ENCODE measurements around the gene RAB11A. TPM values are rescaled to one million over a fixed set of nuclear protein-coding genes. Genes with fewer than 3 reads are reported as not detected.

The RAB11A gene
- total RNA-seq, 6 experiments from 2014 or later, result 50.3 to 110 (median 81.6) TPM

- H3K4me1 ChIP-seq, result peaks cover 0 to 4% (median 0%) of the 10 kb centered on the region in 4 donors
- no peaks in the 10 kb centered on the region for H3K27me3 ChIP-seq
- TF ChIP-seq, protein P1, sequence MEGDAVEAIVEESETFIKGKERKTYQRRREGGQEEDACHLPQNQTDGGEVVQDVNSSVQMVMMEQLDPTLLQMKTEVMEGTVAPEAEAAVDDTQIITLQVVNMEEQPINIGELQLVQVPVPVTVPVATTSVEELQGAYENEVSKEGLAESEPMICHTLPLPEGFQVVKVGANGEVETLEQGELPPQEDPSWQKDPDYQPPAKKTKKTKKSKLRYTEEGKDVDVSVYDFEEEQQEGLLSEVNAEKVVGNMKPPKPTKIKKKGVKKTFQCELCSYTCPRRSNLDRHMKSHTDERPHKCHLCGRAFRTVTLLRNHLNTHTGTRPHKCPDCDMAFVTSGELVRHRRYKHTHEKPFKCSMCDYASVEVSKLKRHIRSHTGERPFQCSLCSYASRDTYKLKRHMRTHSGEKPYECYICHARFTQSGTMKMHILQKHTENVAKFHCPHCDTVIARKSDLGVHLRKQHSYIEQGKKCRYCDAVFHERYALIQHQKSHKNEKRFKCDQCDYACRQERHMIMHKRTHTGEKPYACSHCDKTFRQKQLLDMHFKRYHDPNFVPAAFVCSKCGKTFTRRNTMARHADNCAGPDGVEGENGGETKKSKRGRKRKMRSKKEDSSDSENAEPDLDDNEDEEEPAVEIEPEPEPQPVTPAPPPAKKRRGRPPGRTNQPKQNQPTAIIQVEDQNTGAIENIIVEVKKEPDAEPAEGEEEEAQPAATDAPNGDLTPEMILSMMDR (IDR thresholded peaks at IDR 0.05), result no peak
- no peak for TF ChIP-seq POLR2A (IDR thresholded peaks at IDR 0.05)
- ATAC-seq (no peak), DNase-seq (no peak)
- no peak overlapping the region for H3K27ac ChIP-seq
- WGBS (ENCODE audit: insufficient coverage, low coverage, low lambda C conversion rate, missing lambda C conversion rate), result 100% methylated on average over 4 of the region's 4 CpGs
- intact Hi-C loops (cut with DNase I), result no loop called here
- no peak overlapping the region for H3K4me3 ChIP-seq
- peaks cover 0 to 7% (median 1%) of the 10 kb centered on the region in 4 donors for H3K36me3 ChIP-seq
- H3K9me3 ChIP-seq, result no peaks in the 10 kb centered on the region
Measured at GRCh38 chr15:65908876-65909275, 39.6 kb downstream of the RAB11A start.

DNA sequence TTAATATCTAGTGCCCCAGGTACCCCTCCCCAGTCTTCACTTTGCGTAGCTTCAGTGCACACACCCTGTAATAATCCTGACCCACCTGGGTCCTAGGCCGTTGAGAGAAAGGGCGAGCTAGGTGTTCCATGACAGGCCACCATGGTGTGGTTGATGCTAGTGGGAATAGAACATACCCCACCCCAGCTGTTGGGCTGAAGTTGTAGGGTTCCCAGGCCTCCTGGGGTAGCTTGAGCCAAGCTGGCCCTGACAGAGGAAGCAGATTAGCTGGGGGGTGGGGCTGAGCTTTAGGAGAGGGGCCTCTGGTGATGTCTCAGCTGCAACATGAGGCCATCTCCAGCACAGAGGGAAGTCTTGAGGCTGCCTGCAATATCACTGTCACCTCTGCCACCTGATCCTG lies 40.5 kb downstream of the RAB11A start:
- Histone ChIP-seq H3K36me3 (peaks cover 0 to 7% (median 1%) of the 10 kb centered on the region in 4 donors), H3K4me3 (no peak overlapping the region), H3K9me3 (no peaks in the 10 kb centered on the region), H3K4me1 (no peaks in the 10 kb centered on the region), H3K27ac (no peak overlapping the region), H3K27me3 (no peaks in the 10 kb centered on the region)
- no CpG with 5 or more reads among the region's 3 CpGs for WGBS (ENCODE audit: insufficient coverage, low coverage, low lambda C conversion rate, missing lambda C conversion rate)
- intact Hi-C loops (cut with DNase I), result no loop called here
- no peak for ATAC-seq
- no peak for TF ChIP-seq POLR2A (IDR thresholded peaks at IDR 0.05)
- TF ChIP-seq, protein P1 (IDR thresholded peaks at IDR 0.05), result no peak
- no peak for DNase-seq

DNA sequence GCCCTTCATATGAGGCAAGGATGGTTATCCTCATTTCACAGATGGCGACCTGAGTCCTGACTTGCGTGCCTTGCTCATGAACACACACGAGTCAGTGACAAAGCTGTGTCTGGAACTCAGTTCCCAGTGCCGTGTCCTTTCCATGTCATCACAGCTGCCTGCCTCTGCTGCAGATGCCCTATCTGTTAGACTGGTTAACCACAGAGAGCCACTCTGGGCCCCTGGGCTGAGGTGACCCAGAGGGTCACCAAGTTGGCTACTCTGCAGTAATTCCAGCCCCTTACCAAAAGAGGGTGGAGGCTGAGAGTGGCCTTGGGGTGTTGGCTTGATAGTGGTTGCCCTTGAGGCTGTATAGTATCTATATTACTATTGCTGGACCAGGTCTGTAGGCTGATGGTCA lies 41.0 kb downstream of the RAB11A start:
- Histone ChIP-seq H3K27ac (no peak overlapping the region), H3K9me3 (no peaks in the 10 kb centered on the region), H3K36me3 (peaks cover 0 to 6% (median 1%) of the 10 kb centered on the region in 4 donors), H3K4me1 (no peaks in the 10 kb centered on the region), H3K27me3 (no peaks in the 10 kb centered on the region), H3K4me3 (no peak overlapping the region)
- ATAC-seq (no peak), DNase-seq (no peak)
- TF ChIP-seq, protein P1 (IDR thresholded peaks at IDR 0.05), result no peak
- no peak for TF ChIP-seq POLR2A (IDR thresholded peaks at IDR 0.05)
- intact Hi-C loops (cut with DNase I), result no loop called here
- WGBS (ENCODE audit: insufficient coverage, low coverage, low lambda C conversion rate, missing lambda C conversion rate), result 100% methylated on average over 1 of the region's 4 CpGs

GRCh38 chr15:65912235-65912634 lies 42.9 kb downstream of the RAB11A start:
- TF ChIP-seq POLR2A (IDR thresholded peaks at IDR 0.05), result no peak
- TF ChIP-seq, protein P1 (IDR thresholded peaks at IDR 0.05), result no peak
- ATAC-seq (no peak), DNase-seq (no peak)
- H3K27ac ChIP-seq, result no peak overlapping the region
- H3K36me3 ChIP-seq, result peaks cover 0 to 2% (median 0%) of the 10 kb centered on the region in 4 donors
- intact Hi-C loops (cut with DNase I), result no loop called here
- H3K27me3 ChIP-seq, result no peaks in the 10 kb centered on the region
- no peak overlapping the region for H3K4me3 ChIP-seq
- no CpG with 5 or more reads among the region's 2 CpGs for WGBS (ENCODE audit: insufficient coverage, low coverage, low lambda C conversion rate, missing lambda C conversion rate)
- H3K9me3 ChIP-seq, result no peaks in the 10 kb centered on the region
- peaks cover 0 to 6% (median 0%) of the 10 kb centered on the region in 4 donors for H3K4me1 ChIP-seq

All from right lobe of liver (tissue), 6 donors.